ENCODE results near the gene HIF3A.

DNA sequence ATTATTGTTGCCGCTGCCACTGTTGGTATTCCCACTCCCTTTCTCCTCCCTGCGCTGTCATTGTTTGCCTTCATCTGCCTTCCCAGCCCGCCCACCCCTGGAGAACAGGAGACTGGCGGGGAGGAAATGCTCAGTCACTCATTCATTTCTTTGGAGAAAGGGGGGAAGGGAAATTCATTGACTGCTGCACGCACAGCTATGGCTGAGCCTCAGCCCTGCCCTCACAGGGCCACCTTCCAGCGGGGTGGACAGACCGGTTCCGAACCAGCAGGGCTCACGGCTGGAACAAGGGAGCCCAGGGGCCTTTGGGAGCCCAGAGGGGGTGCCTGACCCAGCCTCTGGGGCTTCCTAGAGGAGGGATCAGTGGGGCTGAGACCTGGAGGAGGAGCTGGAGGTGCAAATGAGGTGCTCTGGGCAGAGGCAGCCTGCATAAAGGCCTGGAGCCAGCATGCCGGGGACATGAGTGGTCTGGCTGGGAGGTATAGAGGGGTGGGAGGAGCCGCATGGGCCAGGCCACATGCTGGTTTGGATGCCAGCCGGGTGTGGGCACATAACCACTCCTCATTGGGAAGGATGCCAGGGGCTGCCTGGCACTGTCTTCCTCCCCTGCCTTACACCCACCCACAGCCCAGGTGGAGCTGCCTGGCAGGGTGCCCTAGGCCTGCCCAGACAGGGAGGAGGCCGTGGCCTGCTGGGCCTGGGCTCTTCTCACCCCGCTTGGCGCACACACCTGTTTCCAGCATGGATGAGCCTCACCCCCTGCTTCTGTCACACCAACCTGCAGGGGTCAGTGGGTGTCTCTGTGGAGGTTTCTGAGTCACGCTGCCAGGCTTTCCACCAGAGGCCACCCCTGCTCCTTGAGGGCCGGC is 76.9 kb downstream of the HIF3A start:
- TF ChIP-seq ZNF274 (IDR thresholded peaks at IDR 0.05; ENCODE audit: low read depth, low read length) = no peak
- no peak for TF ChIP-seq YY1 (IDR thresholded peaks at IDR 0.05; ENCODE audit: insufficient read depth, insufficient read length)
